Measurements from ENCODE around the gene CD300LD. TPM values are rescaled to one million over a fixed set of nuclear protein-coding genes. Genes with fewer than 3 reads are reported as not detected.

Gene CD300LD
- total RNA-seq, 4 donors from 2014 or later: not detected

- DNase-seq: peak in 1 of 2 donors; percentile 20
- Histone ChIP-seq H3K9me3 (no peaks in the 10 kb centered on the region), H3K27ac (no peak overlapping the region), H3K27me3 (no peaks in the 10 kb centered on the region), H3K36me3 (no peaks in the 10 kb centered on the region), H3K4me1 (no peaks in the 10 kb centered on the region), H3K4me3 (no peak overlapping the region)
- TF ChIP-seq POLR2A (IDR thresholded peaks at IDR 0.05) (no peak), CTCF (IDR thresholded peaks at IDR 0.05) (no peak)
- intact Hi-C loops (cut with DNase I; ENCODE audit: low total_unique reads): no loop called here
Observed at GRCh38 chr17:74569020-74570003, 22.8 kb downstream of the CD300LD start.

- Histone ChIP-seq H3K36me3 (no peaks in the 10 kb centered on the region), H3K4me1 (no peaks in the 10 kb centered on the region), H3K4me3 (no peak overlapping the region), H3K9me3 (no peaks in the 10 kb centered on the region), H3K27ac (no peak overlapping the region), H3K27me3 (no peaks in the 10 kb centered on the region)
- no peak for TF ChIP-seq POLR2A (IDR thresholded peaks at IDR 0.05)
- TF ChIP-seq CTCF (IDR thresholded peaks at IDR 0.05): no peak
- intact Hi-C loops (cut with DNase I; ENCODE audit: low total_unique reads): no loop called here
- DNase-seq: no peak
Observed at GRCh38 chr17:74568106-74568873, 23.8 kb downstream of the CD300LD start.

- H3K27me3 ChIP-seq: no peaks in the 10 kb centered on the region
- H3K36me3 ChIP-seq: no peaks in the 10 kb centered on the region
- no peaks in the 10 kb centered on the region for H3K4me1 ChIP-seq
- no peak for DNase-seq
- no peak within 1 kb of the TSS for H3K4me3 ChIP-seq
- TF ChIP-seq CTCF (IDR thresholded peaks at IDR 0.05) (no peak), POLR2A (IDR thresholded peaks at IDR 0.05) (no peak)
- intact Hi-C loops (cut with DNase I; ENCODE audit: low total_unique reads): no loop called here
- H3K27ac ChIP-seq: no peak within 1 kb of the TSS
- no peaks in the 10 kb centered on the region for H3K9me3 ChIP-seq
Observed at GRCh38 chr17:74567397-74567796, 24.7 kb downstream of the CD300LD start, which contains the start of gene CD300H. Gene CD300H (minus strand): TSS chr17:74567509.

- intact Hi-C loops (cut with DNase I; ENCODE audit: low total_unique reads): no loop called here
- Histone ChIP-seq H3K36me3 (no peaks in the 10 kb centered on the region), H3K9me3 (no peaks in the 10 kb centered on the region), H3K27ac (no peak overlapping the region), H3K4me3 (no peak overlapping the region), H3K4me1 (no peaks in the 10 kb centered on the region), H3K27me3 (no peaks in the 10 kb centered on the region)
- peak in 1 of 4 experiments; percentile 27 for TF ChIP-seq CTCF (IDR thresholded peaks at IDR 0.05)
- TF ChIP-seq POLR2A (IDR thresholded peaks at IDR 0.05): no peak
- DNase-seq: no peak
Observed at GRCh38 chr17:74566132-74566753, 25.8 kb downstream of the CD300LD start.

Data from uterus (tissue), 4 donors.